ENCODE data around the gene CD7. TPM values are rescaled to one million over a fixed set of nuclear protein-coding genes. Genes with fewer than 3 reads are reported as not detected.

The CD7 gene
- total and polyA plus RNA-seq, 2 donors (not counting 3 experiments of a cell fraction or from before 2014, with no cell fraction given) = not detected

- Histone ChIP-seq H3K27ac (ENCODE audit: insufficient read depth, low read depth, low read length) (no peak within 1 kb of the TSS), H3K36me3 (ENCODE audit: control insufficient read depth in 2 of 2, extremely low read depth in 1 of 2, insufficient read depth in 2 of 2, low read length in 2 of 2) (no peaks in the 10 kb centered on the region), H3K9me3 (replicated peaks; ENCODE audit: control insufficient read depth, insufficient read depth, low read length) (no peaks in the 10 kb centered on the region), H3K27me3 (ENCODE audit: control insufficient read depth in 2 of 2, insufficient read depth in 2 of 2, low read length in 2 of 2) (no peaks in the 10 kb centered on the region), H4K20me1 (replicated peaks; ENCODE audit: control insufficient read depth, extremely low read depth, insufficient read depth, low read length) (no peaks in the 10 kb centered on the region), H2AFZ (ENCODE audit: low read depth, low read length) (peak within 1 kb of the TSS; percentile 35), H3K4me2 (ENCODE audit: insufficient read depth, low read length) (no peak within 1 kb of the TSS), H3K4me3 (replicated peaks in 1 of 3; ENCODE audit: insufficient read depth in 1 of 3, low read depth in 1 of 3, low read length in 3 of 3) (no peak within 1 kb of the TSS), H3K9me1 (replicated peaks; ENCODE audit: control insufficient read depth, extremely low read depth, insufficient read depth, low read length) (no peaks in the 10 kb centered on the region), H3K9ac (replicated peaks; ENCODE audit: extremely low read depth, insufficient read depth, low read length) (no peak within 1 kb of the TSS), H3K4me1 (ENCODE audit: control insufficient read depth, extremely low read depth, insufficient read depth, low read length) (peaks cover 2% of the 10 kb centered on the region), H3K79me2 (ENCODE audit: control insufficient read depth, insufficient read depth, low read length) (no peaks in the 10 kb centered on the region)
- intact Hi-C loops (cut with micrococcal nuclease) = no loop called here
- BruUV-seq (replicated peaks) = no TSS peak
- DNase-seq (ENCODE audit: low read depth, low spot score) = no peak
- dilution Hi-C loops (cut with MboI; ENCODE audit: extremely low pct_ligation_motif_present, low sequenced_read_pairs) = no loop called here
- POLR2A ChIA-PET = no interaction called here
- no peak for TF ChIP-seq EZH2 (IDR thresholded peaks at IDR 0.05; ENCODE audit: borderline replicate concordance, low read depth, low read length, severe bottlenecking)
- no peak for TF ChIP-seq POLR2A (IDR thresholded peaks at IDR 0.05; ENCODE audit: low read depth, low read length)
- CTCF ChIA-PET = no interaction called here
- FAIRE-seq = no peak
Observed at GRCh38 chr17:82358465-82359350, 41.3 kb upstream of the CD7 start, which contains the start of gene TEX19. Gene TEX19 (plus strand): TSS chr17:82359247. CDS start chr17:82362151, 2,904 bp downstream.

- DNase-seq (ENCODE audit: low read depth, low spot score) (no peak), FAIRE-seq (no peak)
- no peaks in the 10 kb centered on the region for H4K20me1 ChIP-seq (replicated peaks; ENCODE audit: control insufficient read depth, extremely low read depth, insufficient read depth, low read length)
- no peak overlapping the region for H2AFZ ChIP-seq (ENCODE audit: low read depth, low read length)
- H3K9ac ChIP-seq (replicated peaks; ENCODE audit: extremely low read depth, insufficient read depth, low read length) = no peak overlapping the region
- no peaks in the 10 kb centered on the region for H3K79me2 ChIP-seq (ENCODE audit: control insufficient read depth, insufficient read depth, low read length)
- H3K27ac ChIP-seq (ENCODE audit: insufficient read depth, low read depth, low read length) = no peak overlapping the region
- TF ChIP-seq FOS (IDR thresholded peaks at IDR 0.05; ENCODE audit: borderline replicate concordance, insufficient read depth, low read length) (no peak), JUN (IDR thresholded peaks at IDR 0.05; ENCODE audit: borderline replicate concordance, insufficient read depth, insufficient read length, low read depth) (no peak), EZH2 (IDR thresholded peaks at IDR 0.05; ENCODE audit: borderline replicate concordance, low read depth, low read length, severe bottlenecking) (no peak), POLR2A (IDR thresholded peaks at IDR 0.05; ENCODE audit: low read depth, low read length) (no peak), GATA2 (IDR thresholded peaks at IDR 0.05; ENCODE audit: insufficient read depth, insufficient read length, low read depth, low read length) (no peak)
- TF ChIP-seq, protein P1, sequence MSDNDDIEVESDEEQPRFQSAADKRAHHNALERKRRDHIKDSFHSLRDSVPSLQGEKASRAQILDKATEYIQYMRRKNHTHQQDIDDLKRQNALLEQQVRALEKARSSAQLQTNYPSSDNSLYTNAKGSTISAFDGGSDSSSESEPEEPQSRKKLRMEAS (IDR thresholded peaks at IDR 0.05; ENCODE audit: insufficient read depth, insufficient read length) = no peak
- TF ChIP-seq, protein P2, sequence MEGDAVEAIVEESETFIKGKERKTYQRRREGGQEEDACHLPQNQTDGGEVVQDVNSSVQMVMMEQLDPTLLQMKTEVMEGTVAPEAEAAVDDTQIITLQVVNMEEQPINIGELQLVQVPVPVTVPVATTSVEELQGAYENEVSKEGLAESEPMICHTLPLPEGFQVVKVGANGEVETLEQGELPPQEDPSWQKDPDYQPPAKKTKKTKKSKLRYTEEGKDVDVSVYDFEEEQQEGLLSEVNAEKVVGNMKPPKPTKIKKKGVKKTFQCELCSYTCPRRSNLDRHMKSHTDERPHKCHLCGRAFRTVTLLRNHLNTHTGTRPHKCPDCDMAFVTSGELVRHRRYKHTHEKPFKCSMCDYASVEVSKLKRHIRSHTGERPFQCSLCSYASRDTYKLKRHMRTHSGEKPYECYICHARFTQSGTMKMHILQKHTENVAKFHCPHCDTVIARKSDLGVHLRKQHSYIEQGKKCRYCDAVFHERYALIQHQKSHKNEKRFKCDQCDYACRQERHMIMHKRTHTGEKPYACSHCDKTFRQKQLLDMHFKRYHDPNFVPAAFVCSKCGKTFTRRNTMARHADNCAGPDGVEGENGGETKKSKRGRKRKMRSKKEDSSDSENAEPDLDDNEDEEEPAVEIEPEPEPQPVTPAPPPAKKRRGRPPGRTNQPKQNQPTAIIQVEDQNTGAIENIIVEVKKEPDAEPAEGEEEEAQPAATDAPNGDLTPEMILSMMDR (IDR thresholded peaks at IDR 0.05; ENCODE audit: extremely low read depth in 1 of 2, insufficient read depth in 1 of 2, low read depth in 1 of 2, low read length in 2 of 2) = no peak
- BruUV-seq (replicated peaks) = no TSS peak
- no peak overlapping the region for H3K4me3 ChIP-seq (replicated peaks in 1 of 3; ENCODE audit: insufficient read depth in 1 of 3, low read depth in 1 of 3, low read length in 3 of 3)
- POLR2A ChIA-PET = no interaction called here
- H3K36me3 ChIP-seq (ENCODE audit: control insufficient read depth in 2 of 2, extremely low read depth in 1 of 2, insufficient read depth in 2 of 2, low read length in 2 of 2) = no peaks in the 10 kb centered on the region
- H3K9me1 ChIP-seq (replicated peaks; ENCODE audit: control insufficient read depth, extremely low read depth, insufficient read depth, low read length) = no peaks in the 10 kb centered on the region
- dilution Hi-C loops (cut with MboI; ENCODE audit: extremely low pct_ligation_motif_present, low sequenced_read_pairs) (no loop called here), intact Hi-C loops (cut with micrococcal nuclease) (no loop called here)
- peaks cover 2% of the 10 kb centered on the region for H3K4me1 ChIP-seq (ENCODE audit: control insufficient read depth, extremely low read depth, insufficient read depth, low read length)
- H3K27me3 ChIP-seq (ENCODE audit: control insufficient read depth in 2 of 2, insufficient read depth in 2 of 2, low read length in 2 of 2) = no peaks in the 10 kb centered on the region
- no peaks in the 10 kb centered on the region for H3K9me3 ChIP-seq (replicated peaks; ENCODE audit: control insufficient read depth, insufficient read depth, low read length)
- no peak overlapping the region for H3K4me2 ChIP-seq (ENCODE audit: insufficient read depth, low read length)
- CTCF ChIA-PET = interaction anchor here (1.1 kb wide), 1 partner anchor 67 kb away, joined by 3 read pairs; no protein-coding TSS in a partner anchor
Observed at GRCh38 chr17:82357394-82357793, 40.0 kb upstream of the CD7 start.

Measured in endothelial cell of umbilical vein (primary cell).